Tibial artery (tissue), 4 donors: ENCODE data around the gene NEDD9.

ENCODE experiments used
- DNase-seq, 2 donors: peaks; one replicate each; pipeline ENCODE4 v3.0.0-alpha.2; 2019
- H3K27ac ChIP-seq, 2 donors: fragments of 200-600 bp; sonication (generic) in 1 of 2; 1 replicate in 1 of 2; 2 replicates in 1 of 2; pipeline ENCODE4 v1.5.1; 2018 to 2019; ENCODE audit warnings: mild to moderate bottlenecking in 1 of 2
- H3K27me3 ChIP-seq, 2 donors: fragments of 200-600 bp; sonication (generic) in 1 of 2; one replicate each; pipeline versions ENCODE4 v1.5.1 to v1.6.0; 2016 to 2019
- H3K36me3 ChIP-seq, 3 donors: fragments of 200-600 bp; sonication (generic) in 2 of 3; one replicate each; pipeline ENCODE4 v1.5.1; 2016 to 2019; ENCODE audit warnings: mild to moderate bottlenecking in 2 of 3
- H3K4me1 ChIP-seq, 4 donors: fragments of 200-600 bp; sonication (generic) in 2 of 4; 1 replicate in 3 of 4; 2 replicates in 1 of 4; pipeline ENCODE4 v1.5.1; 2016 to 2019
- H3K4me3 ChIP-seq, 2 donors: fragments of 200-600 bp; sonication (generic) in 1 of 2; 1 replicate in 1 of 2; 2 replicates in 1 of 2; pipeline ENCODE4 v1.5.1; 2018 to 2019; ENCODE audit warnings: mild to moderate bottlenecking in 2 of 2
- H3K9me3 ChIP-seq, 3 donors: fragments of 200-600 bp; sonication (generic) in 1 of 3; one replicate each; pipeline ENCODE4 v1.5.1; 2016 to 2019
- CTCF ChIP-seq, 2 experiments: fragments of 200-600 bp in 1 of 2; fragments of 450-650 bp in 1 of 2; IDR thresholded peaks; one replicate each; pipeline ENCODE4 v1.5.1; 2017 to 2019; ENCODE audit warnings: antibody characterized with exemption in 2 of 2, mild to moderate bottlenecking in 1 of 2, moderate library complexity in 1 of 2
- intact Hi-C: fragments of 100-400 bp; cut with DNase I; formaldehyde crosslinking; loops from one replicate; pipeline ENCODE4 v1.15.0; 2023; ENCODE audit warnings: low total_unique reads

NEDD9 gene

GRCh38 chr6:11248974-11249761 is 16.7 kb upstream of the NEDD9 start:
- Histone ChIP-seq H3K27ac (no peak overlapping the region), H3K27me3 (no peaks in the 10 kb centered on the region), H3K4me3 (no peak overlapping the region), H3K9me3 (no peaks in the 10 kb centered on the region), H3K4me1 (peaks cover 0 to 70% (median 32%) of the 10 kb centered on the region in 4 donors), H3K36me3 (no peaks in the 10 kb centered on the region)
- no peak for DNase-seq
- intact Hi-C loops: no loop called here
- TF ChIP-seq CTCF (IDR thresholded peaks at IDR 0.05): no peak

- TF ChIP-seq CTCF (IDR thresholded peaks at IDR 0.05): no peak
- intact Hi-C loops: no loop called here
- peaks cover 0 to 58% (median 29%) of the 10 kb centered on the region in 4 donors for H3K4me1 ChIP-seq
- H3K27me3 ChIP-seq: no peaks in the 10 kb centered on the region
- peak overlapping the region; percentile 68 to 71 for H3K27ac ChIP-seq
- no peaks in the 10 kb centered on the region for H3K9me3 ChIP-seq
- no peak for DNase-seq
- H3K4me3 ChIP-seq: no peak overlapping the region
- H3K36me3 ChIP-seq: no peaks in the 10 kb centered on the region
Measured at GRCh38 chr6:11246722-11247121, 14.3 kb upstream of the NEDD9 start.

- no peaks in the 10 kb centered on the region for H3K27me3 ChIP-seq
- DNase-seq: no peak
- H3K4me1 ChIP-seq: peaks cover 0 to 52% (median 23%) of the 10 kb centered on the region in 4 donors
- no peak overlapping the region for H3K4me3 ChIP-seq
- no peaks in the 10 kb centered on the region for H3K9me3 ChIP-seq
- TF ChIP-seq CTCF (IDR thresholded peaks at IDR 0.05): no peak
- intact Hi-C loops: no loop called here
- H3K36me3 ChIP-seq: no peaks in the 10 kb centered on the region
- H3K27ac ChIP-seq: peak overlapping the region; percentile 68 to 71
Measured at GRCh38 chr6:11245381-11246256, 13.2 kb upstream of the NEDD9 start.

GRCh38 chr6:11244387-11245126 is 12.1 kb upstream of the NEDD9 start:
- intact Hi-C loops: loop anchor here (5.0 kb wide), 2 partner anchors 113 to 253 kb away; no protein-coding TSS in a partner anchor
- no peak for TF ChIP-seq CTCF (IDR thresholded peaks at IDR 0.05)
- Histone ChIP-seq H3K27me3 (no peaks in the 10 kb centered on the region), H3K9me3 (no peaks in the 10 kb centered on the region), H3K27ac (peak overlapping the region in 1 of 2 donors; percentile 4), H3K4me3 (no peak overlapping the region), H3K4me1 (peaks cover 0 to 43% (median 20%) of the 10 kb centered on the region in 4 donors), H3K36me3 (no peaks in the 10 kb centered on the region)
- DNase-seq: no peak

- H3K27me3 ChIP-seq: no peaks in the 10 kb centered on the region
- no peak overlapping the region for H3K27ac ChIP-seq
- no peak for TF ChIP-seq CTCF (IDR thresholded peaks at IDR 0.05)
- no peak overlapping the region for H3K4me3 ChIP-seq
- H3K4me1 ChIP-seq: peaks cover 0 to 43% (median 20%) of the 10 kb centered on the region in 4 donors
- no peaks in the 10 kb centered on the region for H3K36me3 ChIP-seq
- H3K9me3 ChIP-seq: no peaks in the 10 kb centered on the region
- DNase-seq: no peak
- intact Hi-C loops: loop anchor here (5.0 kb wide), 2 partner anchors 113 to 253 kb away; no protein-coding TSS in a partner anchor
Measured at GRCh38 chr6:11243861-11244260, 11.4 kb upstream of the NEDD9 start.
